Fibroblast of the aortic adventitia (primary cell): ENCODE data around the gene S100A13. TPM values are rescaled to one million over a fixed set of nuclear protein-coding genes. Genes with fewer than 3 reads are reported as not detected.

Experiments
- DNase-seq: peaks from one replicate; pipeline ENCODE4 v3.0.0-alpha.2; 2010; ENCODE audit warnings: low read depth
- H3K4me3 ChIP-seq: 2 replicates; pipeline ENCODE4 v1.5.1; 2011; ENCODE audit warnings: low read depth, mild to moderate bottlenecking, control low read depth, low read length, moderate library complexity
- total RNA-seq: library from RNA; depleted of rRNA; stranded (reverse); fragments of >200 nt; gene quantifications from 2 replicates; pipeline ENCODE4 v1.2.3, GENCODE V29; 2012; ENCODE audit warnings: low replicate concordance
- TF ChIP-seq, protein P1 (sequence below): IDR thresholded peaks from 2 replicates; pipeline ENCODE4 v1.5.1; 2011; ENCODE audit warnings: mild to moderate bottlenecking, low read length, control low read depth, inconsistent platforms; ENCODE audit not compliant: insufficient read depth

The S100A13 gene
- total RNA-seq, 1 donor = 220 TPM

DNA sequence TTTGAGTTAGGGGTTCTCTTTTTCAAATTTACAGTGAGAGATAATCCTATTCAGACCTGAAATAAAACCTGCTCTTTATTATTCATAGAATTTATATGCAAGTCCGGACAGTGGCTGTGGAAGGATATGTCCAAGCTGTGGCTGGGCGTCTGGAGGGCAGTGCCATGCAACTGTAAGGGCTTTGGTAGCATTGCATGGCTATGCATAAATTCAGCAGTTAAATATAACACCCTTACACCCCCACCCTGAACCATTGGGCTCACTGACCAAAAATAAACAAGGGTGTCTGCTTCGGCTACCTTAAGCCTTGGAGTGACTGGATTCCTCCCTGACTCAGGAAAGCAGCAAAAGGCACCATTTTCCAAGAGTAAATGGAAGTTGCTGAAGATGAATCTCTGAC, 12.0 kb upstream of the S100A13 start:
- TF ChIP-seq, protein P1, sequence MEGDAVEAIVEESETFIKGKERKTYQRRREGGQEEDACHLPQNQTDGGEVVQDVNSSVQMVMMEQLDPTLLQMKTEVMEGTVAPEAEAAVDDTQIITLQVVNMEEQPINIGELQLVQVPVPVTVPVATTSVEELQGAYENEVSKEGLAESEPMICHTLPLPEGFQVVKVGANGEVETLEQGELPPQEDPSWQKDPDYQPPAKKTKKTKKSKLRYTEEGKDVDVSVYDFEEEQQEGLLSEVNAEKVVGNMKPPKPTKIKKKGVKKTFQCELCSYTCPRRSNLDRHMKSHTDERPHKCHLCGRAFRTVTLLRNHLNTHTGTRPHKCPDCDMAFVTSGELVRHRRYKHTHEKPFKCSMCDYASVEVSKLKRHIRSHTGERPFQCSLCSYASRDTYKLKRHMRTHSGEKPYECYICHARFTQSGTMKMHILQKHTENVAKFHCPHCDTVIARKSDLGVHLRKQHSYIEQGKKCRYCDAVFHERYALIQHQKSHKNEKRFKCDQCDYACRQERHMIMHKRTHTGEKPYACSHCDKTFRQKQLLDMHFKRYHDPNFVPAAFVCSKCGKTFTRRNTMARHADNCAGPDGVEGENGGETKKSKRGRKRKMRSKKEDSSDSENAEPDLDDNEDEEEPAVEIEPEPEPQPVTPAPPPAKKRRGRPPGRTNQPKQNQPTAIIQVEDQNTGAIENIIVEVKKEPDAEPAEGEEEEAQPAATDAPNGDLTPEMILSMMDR = no peak
- DNase-seq = no peak
- H3K4me3 ChIP-seq = no peak overlapping the region

DNA sequence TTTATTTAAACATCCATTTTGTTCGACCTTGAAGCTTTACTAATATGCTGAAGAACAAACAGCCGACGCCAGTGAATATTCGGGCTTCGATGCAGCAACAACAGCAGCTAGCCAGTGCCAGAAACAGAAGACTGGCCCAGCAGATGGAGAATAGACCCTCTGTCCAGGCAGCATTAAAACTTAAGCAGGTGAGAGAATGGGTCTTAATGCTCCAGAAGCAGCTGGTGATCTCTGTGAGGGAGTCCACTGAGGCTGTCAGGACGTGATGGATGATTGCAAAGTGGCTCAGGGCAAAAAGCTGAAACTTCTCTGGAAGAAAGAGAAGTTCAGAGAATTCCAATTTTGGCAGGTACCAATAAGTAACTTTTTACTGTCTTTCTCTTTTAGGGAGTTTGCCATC, 11.0 kb upstream of the S100A13 start:
- DNase-seq = no peak
- H3K4me3 ChIP-seq = no peak overlapping the region
- TF ChIP-seq, protein P1 = no peak

DNA sequence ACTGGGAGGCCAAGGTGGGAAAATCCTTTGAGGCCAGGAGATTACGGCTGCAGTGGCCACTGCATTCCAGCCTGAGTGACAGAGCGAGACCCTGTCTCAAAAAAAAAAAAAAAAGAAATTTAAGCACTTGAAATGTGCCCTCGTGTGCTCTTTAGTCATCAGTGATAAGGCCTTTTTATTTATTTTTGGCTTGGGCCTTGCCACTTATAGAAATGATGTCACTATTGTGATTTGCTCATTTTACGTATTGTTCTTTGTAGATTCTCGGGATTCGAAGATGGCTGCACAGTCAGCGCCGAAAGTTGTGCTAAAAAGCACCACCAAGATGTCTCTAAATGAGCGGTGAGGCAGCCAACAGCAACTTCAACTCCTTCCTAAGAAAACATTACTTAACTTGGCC, 9.0 kb upstream of the S100A13 start:
- no peak for DNase-seq
- no peak overlapping the region for H3K4me3 ChIP-seq
- TF ChIP-seq, protein P1 = no peak

DNA sequence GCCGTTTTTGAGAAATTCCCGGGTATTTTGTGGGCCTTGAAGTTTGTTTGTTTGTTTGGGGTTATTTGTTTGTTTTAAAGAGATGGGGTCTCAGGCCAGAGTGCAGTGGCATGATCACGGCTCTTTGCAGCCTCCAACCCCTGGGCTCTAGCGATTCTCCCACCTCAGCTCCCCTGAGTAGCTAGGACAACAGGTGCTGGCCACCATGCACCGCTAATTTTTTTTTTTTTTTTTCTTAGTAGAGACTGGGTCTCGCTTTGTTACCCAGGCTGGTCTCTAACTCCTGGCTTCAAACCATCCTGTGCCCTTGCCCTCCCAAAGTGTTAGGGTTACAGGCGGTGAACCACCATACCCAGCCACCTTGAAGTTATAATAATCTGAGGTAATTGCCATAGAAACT, 8.6 kb upstream of the S100A13 start:
- no peak for DNase-seq
- TF ChIP-seq, protein P1 = no peak
- no peak overlapping the region for H3K4me3 ChIP-seq

- peak; percentile 99 for DNase-seq
- TF ChIP-seq, protein P1 = no peak
- H3K4me3 ChIP-seq = peak within 1 kb of the TSS; percentile 98
Measured at GRCh38 chr1:153633754-153634665, 6.7 kb upstream of the S100A13 start, which contains the start of gene CHTOP. TSS of gene CHTOP (plus strand) at chr1:153634066. CDS start at chr1:153636589, 2,523 bp downstream.

DNA sequence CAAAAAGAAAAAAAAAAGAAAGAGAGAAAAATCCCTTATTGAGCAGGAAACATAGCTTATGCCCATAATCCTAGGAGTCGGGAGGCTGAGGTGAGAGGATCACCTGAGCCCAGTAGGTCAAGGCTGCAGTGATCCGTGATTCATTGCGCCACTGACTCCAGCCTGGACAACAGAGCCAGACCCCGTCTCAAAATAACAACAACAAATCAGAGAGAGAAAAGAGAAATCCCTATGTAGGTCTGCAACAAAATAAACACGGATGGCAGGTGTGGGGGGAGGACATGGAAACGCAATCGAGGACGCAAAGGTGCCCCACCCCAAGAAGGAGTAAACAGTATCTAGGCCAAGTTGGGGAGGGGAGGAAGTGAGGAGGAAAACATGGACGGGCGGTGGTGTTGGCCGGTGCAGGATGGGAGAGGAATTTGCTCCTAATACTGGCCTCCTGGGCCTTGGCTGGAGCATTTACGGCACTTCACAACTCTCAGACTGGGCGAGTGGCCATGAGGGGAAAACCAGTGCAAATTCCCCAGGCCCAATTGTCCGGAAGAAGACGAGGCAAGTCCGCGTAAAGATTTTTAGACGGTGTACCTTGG, 6.0 kb upstream of the S100A13 start:
- DNase-seq = no peak
- TF ChIP-seq, protein P1 = no peak
- H3K4me3 ChIP-seq = peak overlapping the region; percentile 60
